ENCODE measurements around the gene MAPK10. TPM values are rescaled to one million over a fixed set of nuclear protein-coding genes. Genes with fewer than 3 reads are reported as not detected.
"Not testable (repeated sequence)": the region's sequence is repeated elsewhere in the genome, so short reads cannot be mapped to it uniquely, and the experiment has no call there.

Gene MAPK10
- total RNA-seq, 1 experiment from 2014 or later: 0.79 TPM

DNA sequence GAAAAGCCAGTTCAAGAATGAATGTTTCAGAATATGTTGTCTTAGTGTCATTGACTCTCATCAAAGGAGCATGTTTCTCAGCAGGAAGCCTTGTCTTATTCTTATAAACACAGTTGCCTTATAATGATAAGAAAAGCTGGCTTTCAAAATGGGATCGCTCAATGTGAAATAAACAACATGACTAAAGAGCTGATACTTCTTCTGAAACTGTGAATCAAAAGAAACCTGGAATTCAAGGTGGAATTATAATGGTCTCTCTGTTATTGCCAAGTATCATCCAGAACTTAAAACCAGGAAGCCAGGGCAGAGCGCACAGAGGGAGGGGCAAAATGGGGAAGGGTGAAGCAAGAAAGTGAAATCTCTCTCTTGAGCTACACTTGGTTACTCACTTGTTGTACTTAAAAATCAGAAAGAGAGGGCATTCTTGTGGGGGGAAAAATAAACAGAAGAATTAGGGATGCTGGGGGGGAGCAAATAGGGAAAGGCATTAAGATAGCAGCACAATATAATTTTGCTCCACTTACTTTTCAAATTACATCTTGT lies 270.0 kb downstream of the MAPK10 start:
- no peaks in the 10 kb centered on the region for H3K4me1 ChIP-seq
- Mint-ChIP-seq H3K4me1 (ENCODE audit: low read depth, unreplicated experiment) (no peaks in the 10 kb centered on the region), H3K4me3 (ENCODE audit: unreplicated experiment) (no peak overlapping the region), H3K9me3 (ENCODE audit: unreplicated experiment) (peaks cover 9% of the 10 kb centered on the region), H3K27me3 (ENCODE audit: insufficient read depth, unreplicated experiment) (no peaks in the 10 kb centered on the region), H3K36me3 (ENCODE audit: insufficient read depth, unreplicated experiment) (no peaks in the 10 kb centered on the region), H3K27ac (ENCODE audit: unreplicated experiment) (no peak overlapping the region)
- no peak for DNase-seq
- no TSS peak for BruUV-seq (replicated peaks)
- H3K36me3 ChIP-seq (ENCODE audit: control insufficient read depth, insufficient read depth, low read length): no peaks in the 10 kb centered on the region
- TF ChIP-seq, protein P1, sequence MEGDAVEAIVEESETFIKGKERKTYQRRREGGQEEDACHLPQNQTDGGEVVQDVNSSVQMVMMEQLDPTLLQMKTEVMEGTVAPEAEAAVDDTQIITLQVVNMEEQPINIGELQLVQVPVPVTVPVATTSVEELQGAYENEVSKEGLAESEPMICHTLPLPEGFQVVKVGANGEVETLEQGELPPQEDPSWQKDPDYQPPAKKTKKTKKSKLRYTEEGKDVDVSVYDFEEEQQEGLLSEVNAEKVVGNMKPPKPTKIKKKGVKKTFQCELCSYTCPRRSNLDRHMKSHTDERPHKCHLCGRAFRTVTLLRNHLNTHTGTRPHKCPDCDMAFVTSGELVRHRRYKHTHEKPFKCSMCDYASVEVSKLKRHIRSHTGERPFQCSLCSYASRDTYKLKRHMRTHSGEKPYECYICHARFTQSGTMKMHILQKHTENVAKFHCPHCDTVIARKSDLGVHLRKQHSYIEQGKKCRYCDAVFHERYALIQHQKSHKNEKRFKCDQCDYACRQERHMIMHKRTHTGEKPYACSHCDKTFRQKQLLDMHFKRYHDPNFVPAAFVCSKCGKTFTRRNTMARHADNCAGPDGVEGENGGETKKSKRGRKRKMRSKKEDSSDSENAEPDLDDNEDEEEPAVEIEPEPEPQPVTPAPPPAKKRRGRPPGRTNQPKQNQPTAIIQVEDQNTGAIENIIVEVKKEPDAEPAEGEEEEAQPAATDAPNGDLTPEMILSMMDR (IDR thresholded peaks at IDR 0.05; ENCODE audit: insufficient read depth in 1 of 2, low read depth in 1 of 2, low read length in 1 of 2, severe bottlenecking in 1 of 2, unreplicated experiment in 1 of 2): no peak
- H3K27me3 ChIP-seq (replicated peaks; ENCODE audit: control insufficient read depth, insufficient read depth, low read length): no peaks in the 10 kb centered on the region
- ChIA-PET POLR2A (no interaction called here), CTCF (no interaction called here)
- H3K9me3 ChIP-seq: no peaks in the 10 kb centered on the region
- no peak overlapping the region for H3K4me3 ChIP-seq (ENCODE audit: low read depth, low read length)
- intact Hi-C loops (cut with micrococcal nuclease; ENCODE audit: unreplicated experiment): no loop called here

DNA sequence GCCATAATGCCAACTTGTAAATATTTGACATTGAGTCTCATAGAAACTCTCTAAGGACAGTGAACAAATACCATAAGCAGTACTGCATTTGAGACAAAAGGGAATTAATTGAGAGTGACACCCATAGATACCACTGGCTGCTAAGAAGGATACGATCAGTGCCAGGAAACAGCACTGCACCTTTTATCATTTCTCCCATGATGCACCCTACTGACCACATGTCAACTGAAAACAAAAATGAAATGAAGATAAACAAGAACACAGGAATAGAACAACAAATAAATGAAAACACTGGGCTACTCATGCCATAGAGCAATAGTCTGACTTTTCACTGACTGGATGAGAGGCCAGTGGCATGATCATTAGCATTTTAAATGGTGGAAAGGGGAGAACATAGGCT lies 270.8 kb downstream of the MAPK10 start:
- H3K27me3 ChIP-seq (replicated peaks; ENCODE audit: control insufficient read depth, insufficient read depth, low read length): no peaks in the 10 kb centered on the region
- no peak overlapping the region for H3K27ac Mint-ChIP-seq (ENCODE audit: unreplicated experiment)
- no peaks in the 10 kb centered on the region for H3K4me1 Mint-ChIP-seq (ENCODE audit: low read depth, unreplicated experiment)
- TF ChIP-seq, protein P1 (IDR thresholded peaks at IDR 0.05; ENCODE audit: insufficient read depth in 1 of 2, low read depth in 1 of 2, low read length in 1 of 2, severe bottlenecking in 1 of 2, unreplicated experiment in 1 of 2): no peak
- H3K4me3 Mint-ChIP-seq (ENCODE audit: unreplicated experiment): no peak overlapping the region
- peaks cover 13% of the 10 kb centered on the region for H3K9me3 Mint-ChIP-seq (ENCODE audit: unreplicated experiment)
- no TSS peak for BruUV-seq (replicated peaks)
- no peaks in the 10 kb centered on the region for H3K9me3 ChIP-seq
- H3K4me1 ChIP-seq: no peaks in the 10 kb centered on the region
- H3K36me3 Mint-ChIP-seq (ENCODE audit: insufficient read depth, unreplicated experiment): no peaks in the 10 kb centered on the region
- intact Hi-C loops (cut with micrococcal nuclease; ENCODE audit: unreplicated experiment): no loop called here
- no peak overlapping the region for H3K4me3 ChIP-seq (ENCODE audit: low read depth, low read length)
- ChIA-PET CTCF (no interaction called here), POLR2A (no interaction called here)
- H3K36me3 ChIP-seq (ENCODE audit: control insufficient read depth, insufficient read depth, low read length): no peaks in the 10 kb centered on the region
- no peak for DNase-seq
- no peaks in the 10 kb centered on the region for H3K27me3 Mint-ChIP-seq (ENCODE audit: insufficient read depth, unreplicated experiment)

GRCh38 chr4:86075796-86076195 lies 284.1 kb downstream of the MAPK10 start:
- peak overlapping the region; percentile 29 for H3K4me3 ChIP-seq (ENCODE audit: low read depth, low read length)
- intact Hi-C loops (cut with micrococcal nuclease; ENCODE audit: unreplicated experiment); H3K27me3 ChIP-seq (replicated peaks; ENCODE audit: control insufficient read depth, insufficient read depth, low read length); H3K4me1 ChIP-seq; H3K27me3 Mint-ChIP-seq (ENCODE audit: insufficient read depth, unreplicated experiment); H3K36me3 ChIP-seq (ENCODE audit: control insufficient read depth, insufficient read depth, low read length); H3K9me3 ChIP-seq; CTCF ChIA-PET; H3K36me3 Mint-ChIP-seq (ENCODE audit: insufficient read depth, unreplicated experiment); BruUV-seq (replicated peaks); H3K4me1 Mint-ChIP-seq (ENCODE audit: low read depth, unreplicated experiment); H3K9me3 Mint-ChIP-seq (ENCODE audit: unreplicated experiment); POLR2A ChIA-PET; H3K27ac Mint-ChIP-seq (ENCODE audit: unreplicated experiment): not testable (repeated sequence)
- H3K4me3 Mint-ChIP-seq (ENCODE audit: unreplicated experiment): peak overlapping the region; percentile 53
- peak; percentile 42 to 45 for DNase-seq

DNA sequence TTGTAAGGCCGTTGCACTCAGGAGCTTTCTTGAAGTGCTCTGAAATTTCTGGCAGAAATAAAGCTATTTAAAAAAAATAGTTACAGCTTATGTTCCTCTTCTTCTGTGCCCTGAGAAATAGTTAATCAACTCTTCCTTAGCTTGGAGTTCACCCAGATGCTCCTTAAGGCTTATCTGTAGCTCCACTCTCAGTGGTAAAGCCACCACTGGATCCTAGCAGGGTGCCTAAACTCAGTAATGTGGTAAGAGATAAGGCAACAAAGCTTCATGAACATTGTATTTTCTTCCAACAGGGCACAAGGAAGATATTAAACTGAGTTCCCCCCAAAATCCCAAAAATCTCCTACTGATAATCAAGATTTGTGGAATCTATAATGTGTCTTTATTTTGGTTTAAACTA lies 299.5 kb downstream of the MAPK10 start:
- H3K27me3 ChIP-seq (replicated peaks; ENCODE audit: control insufficient read depth, insufficient read depth, low read length): no peaks in the 10 kb centered on the region
- no TSS peak for BruUV-seq (replicated peaks)
- H3K27ac Mint-ChIP-seq (ENCODE audit: unreplicated experiment): no peak overlapping the region
- DNase-seq: no peak
- H3K4me1 Mint-ChIP-seq (ENCODE audit: low read depth, unreplicated experiment): no peaks in the 10 kb centered on the region
- ChIA-PET CTCF (no interaction called here), POLR2A (no interaction called here)
- intact Hi-C loops (cut with micrococcal nuclease; ENCODE audit: unreplicated experiment): no loop called here
- H3K4me3 Mint-ChIP-seq (ENCODE audit: unreplicated experiment): no peak overlapping the region
- H3K27me3 Mint-ChIP-seq (ENCODE audit: insufficient read depth, unreplicated experiment): peaks cover 7% of the 10 kb centered on the region
- no peak overlapping the region for H3K4me3 ChIP-seq (ENCODE audit: low read depth, low read length)
- no peaks in the 10 kb centered on the region for H3K4me1 ChIP-seq
- no peaks in the 10 kb centered on the region for H3K9me3 ChIP-seq
- no peaks in the 10 kb centered on the region for H3K36me3 ChIP-seq (ENCODE audit: control insufficient read depth, insufficient read depth, low read length)
- TF ChIP-seq, protein P1 (IDR thresholded peaks at IDR 0.05; ENCODE audit: insufficient read depth in 1 of 2, low read depth in 1 of 2, low read length in 1 of 2, severe bottlenecking in 1 of 2, unreplicated experiment in 1 of 2): no peak
- H3K9me3 Mint-ChIP-seq (ENCODE audit: unreplicated experiment): no peaks in the 10 kb centered on the region
- no peaks in the 10 kb centered on the region for H3K36me3 Mint-ChIP-seq (ENCODE audit: insufficient read depth, unreplicated experiment)
